HG03025 (cell line): ENCODE results near the gene DHX16.
A peak's percentile ranks its signal among the peaks of the same experiment; 100 is the strongest.

Experiments used
- ATAC-seq: cut with Tn5 transposase; IDR thresholded peaks from one replicate; pipeline ENCODE4 v1.9.1; 2021; ENCODE audit warnings: mild to moderate bottlenecking, moderate library complexity; ENCODE audit not compliant: unreplicated experiment, low FRiP score

DHX16 gene

GRCh38 chr6:30700340-30700739 is 27.5 kb upstream of the DHX16 start:
- ATAC-seq: no peak

- ATAC-seq: no peak
Measured at GRCh38 chr6:30696432-30696831, 23.6 kb upstream of the DHX16 start.

DNA sequence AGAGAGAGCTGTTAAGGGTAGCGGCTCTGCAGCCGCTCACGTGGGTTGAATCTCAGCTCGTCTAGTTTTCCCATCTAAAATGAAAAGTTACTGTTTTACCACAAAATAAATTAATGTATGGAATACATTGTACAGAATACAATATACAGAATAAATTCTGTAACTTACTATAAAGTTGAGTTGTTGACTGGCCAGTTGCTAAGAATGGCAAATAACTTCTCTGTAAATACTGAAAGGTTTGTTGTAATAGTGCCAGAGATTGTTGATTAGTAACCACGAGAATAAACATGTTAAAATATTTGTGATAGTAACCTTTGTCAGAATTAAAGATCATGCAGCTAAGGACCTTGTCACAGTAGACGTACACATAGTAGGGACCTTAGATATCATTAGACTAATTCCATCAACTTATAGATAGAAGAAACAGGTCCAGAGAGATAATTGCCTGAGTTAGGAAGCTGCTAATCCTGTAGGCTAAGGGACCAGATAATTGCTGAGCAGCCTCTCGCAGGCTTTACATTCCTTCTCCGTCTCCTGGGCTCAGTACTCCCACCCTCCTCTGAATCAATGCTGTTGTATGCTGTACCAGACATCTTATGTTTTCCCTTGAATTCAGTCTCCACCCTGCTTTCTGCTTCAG is 18.5 kb upstream of the DHX16 start:
- no peak for ATAC-seq

- no peak for ATAC-seq
Measured at GRCh38 chr6:30690403-30691207, 17.8 kb upstream of the DHX16 start, which contains the start of gene NRM. NRM (minus strand) TSS chr6:30690984; CDS start chr6:30690974, 10 bp downstream.

- ATAC-seq: no peak
Measured at GRCh38 chr6:30689985-30690384, 17.2 kb upstream of the DHX16 start.

DNA sequence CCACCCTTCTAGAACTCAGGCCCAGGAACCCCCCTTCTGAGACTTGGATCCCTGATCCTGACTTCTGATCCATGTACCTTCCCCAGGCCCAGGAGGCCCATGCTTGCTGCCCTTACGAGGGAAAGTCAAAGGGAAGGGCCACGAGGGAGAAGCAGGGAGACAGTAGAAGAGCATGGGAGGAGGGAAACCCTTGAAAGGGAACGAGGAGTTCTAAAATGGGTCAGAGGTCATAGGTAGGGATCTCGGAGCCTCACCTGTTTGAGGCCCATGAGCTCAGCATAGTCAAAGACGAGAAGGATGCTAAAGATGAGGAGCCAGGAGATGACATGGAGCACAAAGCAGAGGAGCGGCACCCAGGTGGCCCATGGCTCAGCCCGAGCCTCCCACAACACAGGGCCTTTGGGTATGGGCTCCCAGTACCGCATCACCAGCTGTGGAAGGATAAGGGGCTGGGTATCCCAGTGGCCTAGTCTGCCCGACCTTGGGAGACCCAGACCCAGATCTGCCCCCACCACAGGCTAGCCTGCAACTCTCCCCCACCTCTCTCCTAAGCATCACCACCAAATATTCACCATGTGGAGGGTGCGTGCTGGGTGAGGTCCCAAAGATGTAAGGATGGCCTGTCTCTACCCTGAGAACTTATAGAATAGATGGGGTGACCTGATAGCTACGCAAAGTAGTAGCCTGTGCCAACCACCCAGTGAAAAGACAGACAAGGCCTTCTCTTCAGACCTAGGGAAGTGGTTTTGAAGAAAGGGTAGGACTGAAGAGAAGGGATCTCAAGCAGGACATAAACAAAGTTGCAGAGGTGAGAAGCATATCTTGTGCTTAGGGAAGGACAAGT is 16.4 kb upstream of the DHX16 start:
- ATAC-seq: no peak

DNA sequence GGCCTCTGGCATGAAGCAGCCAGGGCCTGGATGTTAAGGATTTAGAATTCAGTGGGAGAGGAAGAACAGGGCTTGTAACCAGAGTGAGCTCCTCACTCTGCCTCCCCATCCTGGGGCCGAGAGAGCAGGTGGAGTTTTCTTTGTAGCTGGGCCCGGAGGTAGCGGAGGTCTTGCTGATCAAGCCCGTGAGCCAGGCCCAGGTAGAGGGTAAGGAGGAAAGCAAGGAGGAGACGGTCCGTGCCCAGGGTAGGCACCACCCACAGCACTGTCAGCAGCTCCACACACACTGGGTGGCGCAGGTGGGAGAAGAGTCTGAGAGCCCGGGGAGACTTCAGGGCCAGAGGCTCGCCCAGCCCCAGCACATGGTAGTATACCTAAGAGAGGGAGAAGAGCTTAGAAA is 15.8 kb upstream of the DHX16 start:
- no peak for ATAC-seq

- no peak for ATAC-seq
Measured at GRCh38 chr6:30687659-30688431, 15.0 kb upstream of the DHX16 start.

- peak; percentile 35 for ATAC-seq
Measured at GRCh38 chr6:30686908-30687658, 14.3 kb upstream of the DHX16 start.

- ATAC-seq: no peak
Measured at GRCh38 chr6:30686009-30686907, 13.5 kb upstream of the DHX16 start, which contains the start of gene PPP1R18. PPP1R18 (minus strand) TSS chr6:30686645; CDS start chr6:30686018, 627 bp downstream.

DNA sequence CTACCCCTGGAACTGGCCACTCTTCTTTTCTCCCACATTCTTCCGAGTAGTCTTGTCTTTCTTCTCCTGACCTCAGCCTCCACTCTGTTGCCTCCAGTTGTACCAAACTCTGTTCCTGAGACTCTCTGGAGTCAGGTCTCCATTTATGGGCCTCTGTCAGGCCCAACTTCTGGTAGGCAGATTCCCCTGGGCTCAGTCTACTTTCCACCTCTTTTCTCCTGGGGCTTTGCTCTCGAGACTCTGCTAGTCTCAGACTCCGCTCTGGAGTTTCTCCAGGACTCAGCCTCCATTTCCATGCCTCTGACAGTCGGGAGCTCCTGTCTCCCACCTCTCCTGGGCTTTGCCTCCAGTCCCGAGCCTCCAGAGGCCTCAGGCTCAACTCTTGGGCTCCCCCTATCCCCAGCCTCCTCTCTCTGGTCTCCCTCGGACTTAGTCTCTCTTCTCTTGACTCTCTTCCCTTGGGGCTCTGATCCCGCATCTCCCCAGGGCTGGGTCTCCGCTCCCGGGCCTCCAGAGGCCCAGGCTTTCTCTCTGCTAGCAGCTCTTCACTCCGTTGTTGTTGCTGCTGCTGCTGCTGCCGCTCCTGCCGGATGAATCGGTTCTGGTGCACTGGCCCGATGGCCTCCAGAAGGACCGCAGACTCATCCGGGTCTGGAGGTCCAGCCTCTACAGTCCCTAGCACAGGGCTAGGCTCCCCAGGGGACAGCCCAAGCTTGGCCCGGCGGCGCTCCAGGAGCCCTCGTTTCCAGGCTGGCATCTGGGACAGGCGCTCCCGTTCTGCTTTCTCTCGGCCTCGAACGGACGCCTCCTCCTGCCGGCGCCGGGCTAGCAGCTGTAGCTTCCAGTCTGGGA is 12.6 kb upstream of the DHX16 start:
- no peak for ATAC-seq

DNA sequence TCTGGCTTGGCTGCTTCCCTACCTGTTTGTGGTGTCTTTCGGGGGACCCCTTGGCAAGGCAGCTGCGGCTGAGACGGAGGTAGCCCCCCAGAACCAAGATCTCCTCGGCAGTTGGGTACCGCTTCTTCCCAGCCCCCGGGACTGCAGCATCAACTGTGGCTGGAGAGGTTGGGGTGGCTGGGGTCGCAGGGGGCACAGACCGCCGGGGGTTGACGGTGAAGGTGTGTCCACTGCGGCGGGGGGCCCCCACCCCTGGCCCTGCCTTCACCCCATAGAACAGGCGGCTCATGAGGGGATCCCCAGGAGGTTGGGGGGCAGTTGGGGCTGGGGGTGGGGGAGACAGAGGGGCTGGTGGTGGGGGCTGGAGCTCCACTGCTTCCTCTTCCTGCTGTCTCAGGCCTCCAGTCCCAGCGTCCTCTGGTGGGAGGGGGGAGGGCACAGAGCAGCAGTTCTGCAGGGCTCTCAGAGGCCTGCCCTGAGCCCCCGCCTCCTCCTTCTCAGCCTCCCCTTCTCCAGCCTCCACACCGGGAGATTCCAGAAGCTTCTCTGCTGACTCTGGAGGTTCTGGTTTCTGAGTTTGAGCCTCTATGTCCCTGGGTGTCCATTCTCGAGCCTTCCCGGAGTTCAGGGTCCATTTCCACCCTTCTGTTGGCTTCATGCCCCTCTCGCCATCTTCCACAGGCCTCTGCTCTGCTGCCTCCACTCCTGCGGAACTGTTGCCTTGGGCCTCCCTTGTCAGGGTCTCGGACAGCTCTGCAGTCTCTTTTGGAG is 11.8 kb upstream of the DHX16 start:
- no peak for ATAC-seq

DNA sequence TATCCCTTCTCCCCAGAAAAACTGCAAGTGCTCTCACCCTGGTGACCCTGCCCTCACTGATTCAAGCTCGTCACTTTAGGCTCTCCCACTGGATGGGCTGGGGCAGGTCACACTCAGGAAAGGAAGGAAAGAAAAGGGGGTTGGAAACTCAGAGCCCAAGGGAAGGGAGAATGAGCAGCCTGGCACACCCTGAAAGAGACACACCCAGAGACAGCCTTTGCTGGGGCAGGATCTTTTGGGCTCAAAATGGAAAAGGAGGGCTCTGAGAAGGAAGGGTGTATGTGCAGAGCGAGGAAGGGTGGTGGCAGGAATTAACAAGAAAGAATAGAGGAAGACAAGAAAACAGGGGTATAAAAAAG is 11.2 kb upstream of the DHX16 start:
- ATAC-seq: no peak

DNA sequence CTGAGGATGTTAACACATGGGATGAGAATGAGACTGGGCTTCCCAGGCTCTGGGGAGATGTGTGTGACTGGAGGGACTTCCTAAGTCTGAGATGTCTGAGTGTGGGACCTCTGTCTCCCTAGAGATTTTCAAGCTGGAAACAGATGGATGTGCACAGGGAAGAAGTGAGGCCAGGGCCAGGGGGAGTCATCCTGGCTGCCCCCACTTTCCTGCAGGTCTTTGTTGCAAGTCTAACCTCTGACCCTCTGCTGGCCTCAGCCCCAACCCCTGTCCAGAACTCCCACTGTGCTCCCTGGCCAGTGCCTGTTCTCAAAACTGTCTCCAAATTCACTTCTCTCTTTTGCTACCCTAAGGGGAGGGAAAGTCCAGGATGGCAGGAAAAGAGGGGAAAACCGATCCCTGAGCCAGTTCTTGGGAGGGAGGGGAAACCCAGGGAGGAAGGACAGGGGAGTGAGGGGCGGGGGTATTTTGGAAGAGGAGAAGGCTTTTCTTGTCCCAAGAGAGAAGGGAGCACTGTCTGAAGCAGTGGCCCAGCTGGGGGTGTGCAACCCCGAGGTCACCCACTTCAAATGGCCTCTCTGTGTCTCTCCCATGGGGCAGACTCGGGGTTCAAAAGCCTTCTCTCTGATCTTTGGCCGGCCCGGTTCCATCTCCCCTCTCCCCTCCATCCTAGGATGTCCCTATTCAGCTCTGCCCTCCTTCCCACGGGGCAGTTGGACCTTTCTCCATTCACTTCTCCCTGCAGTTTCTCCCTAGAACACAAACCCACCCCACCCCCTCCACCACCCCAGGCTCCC is 10.6 kb upstream of the DHX16 start:
- ATAC-seq: no peak

- no peak for ATAC-seq
Measured at GRCh38 chr6:30682143-30683117, 9.6 kb upstream of the DHX16 start.
